ENCODE measurements around the gene TFF1.

The TFF1 gene
- long read RNA-seq, result 0 reads

DNA sequence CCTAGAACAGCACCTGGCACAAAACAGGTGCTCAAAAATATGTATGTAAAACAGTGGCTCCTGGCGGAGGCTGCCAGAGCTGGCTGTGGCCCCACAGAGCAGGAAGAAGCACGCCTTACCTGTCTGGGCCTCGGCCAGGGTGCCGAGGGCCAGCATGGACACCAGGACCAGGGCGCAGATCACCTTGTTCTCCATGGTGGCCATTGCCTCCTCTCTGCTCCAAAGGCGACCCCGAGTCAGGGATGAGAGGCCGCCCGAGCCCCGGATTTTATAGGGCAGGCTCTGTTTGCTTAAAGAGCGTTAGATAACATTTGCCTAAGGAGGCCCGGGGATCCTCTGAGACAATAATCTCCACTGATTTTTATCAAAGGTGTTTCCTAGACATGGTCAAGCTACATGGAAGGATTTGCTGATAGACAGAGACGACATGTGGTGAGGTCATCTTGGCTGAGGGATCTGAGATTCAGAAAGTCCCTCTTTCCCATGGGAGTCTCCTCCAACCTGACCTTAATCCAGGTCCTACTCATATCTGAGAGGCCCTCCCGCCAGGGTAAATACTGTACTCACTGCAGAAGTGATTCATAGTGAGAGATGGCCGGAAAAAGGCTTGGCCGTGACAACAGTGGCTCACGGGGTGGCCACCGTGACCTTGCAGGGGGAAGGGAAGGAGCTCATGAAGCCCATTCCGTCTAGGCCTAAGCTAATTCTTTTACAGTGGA is at the start of gene TFF1:
Gene TFF1, minus strand, starts transcription at position 244 of the 719 bp plus-strand sequence. Its CDS starts 40 bp downstream, at position 204.
- no peak for DNase-seq (ENCODE audit: low read depth in 1 of 2, low spot score in 1 of 2)
- Histone ChIP-seq H3K27me3 (ENCODE audit: insufficient read depth, poor library complexity, severe bottlenecking) (peaks cover 3% of the 10 kb centered on the region), H3K27ac (replicated peaks) (no peak within 1 kb of the TSS), H3K4me3 (replicated peaks; ENCODE audit: insufficient read depth, low read length) (no peak within 1 kb of the TSS)
- TF ChIP-seq GABPA (IDR thresholded peaks at IDR 0.05; ENCODE audit: low read depth), result no peak
- TF ChIP-seq, protein P1, sequence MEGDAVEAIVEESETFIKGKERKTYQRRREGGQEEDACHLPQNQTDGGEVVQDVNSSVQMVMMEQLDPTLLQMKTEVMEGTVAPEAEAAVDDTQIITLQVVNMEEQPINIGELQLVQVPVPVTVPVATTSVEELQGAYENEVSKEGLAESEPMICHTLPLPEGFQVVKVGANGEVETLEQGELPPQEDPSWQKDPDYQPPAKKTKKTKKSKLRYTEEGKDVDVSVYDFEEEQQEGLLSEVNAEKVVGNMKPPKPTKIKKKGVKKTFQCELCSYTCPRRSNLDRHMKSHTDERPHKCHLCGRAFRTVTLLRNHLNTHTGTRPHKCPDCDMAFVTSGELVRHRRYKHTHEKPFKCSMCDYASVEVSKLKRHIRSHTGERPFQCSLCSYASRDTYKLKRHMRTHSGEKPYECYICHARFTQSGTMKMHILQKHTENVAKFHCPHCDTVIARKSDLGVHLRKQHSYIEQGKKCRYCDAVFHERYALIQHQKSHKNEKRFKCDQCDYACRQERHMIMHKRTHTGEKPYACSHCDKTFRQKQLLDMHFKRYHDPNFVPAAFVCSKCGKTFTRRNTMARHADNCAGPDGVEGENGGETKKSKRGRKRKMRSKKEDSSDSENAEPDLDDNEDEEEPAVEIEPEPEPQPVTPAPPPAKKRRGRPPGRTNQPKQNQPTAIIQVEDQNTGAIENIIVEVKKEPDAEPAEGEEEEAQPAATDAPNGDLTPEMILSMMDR (IDR thresholded peaks at IDR 0.05; ENCODE audit: insufficient read depth, low read length), result no peak
- TF ChIP-seq SPI1 (IDR thresholded peaks at IDR 0.05; ENCODE audit: borderline replicate concordance, low read depth), result no peak
- no peak for TF ChIP-seq POLR2AphosphoS5 (IDR thresholded peaks at IDR 0.05; ENCODE audit: low read depth)
- TF ChIP-seq, protein P2, sequence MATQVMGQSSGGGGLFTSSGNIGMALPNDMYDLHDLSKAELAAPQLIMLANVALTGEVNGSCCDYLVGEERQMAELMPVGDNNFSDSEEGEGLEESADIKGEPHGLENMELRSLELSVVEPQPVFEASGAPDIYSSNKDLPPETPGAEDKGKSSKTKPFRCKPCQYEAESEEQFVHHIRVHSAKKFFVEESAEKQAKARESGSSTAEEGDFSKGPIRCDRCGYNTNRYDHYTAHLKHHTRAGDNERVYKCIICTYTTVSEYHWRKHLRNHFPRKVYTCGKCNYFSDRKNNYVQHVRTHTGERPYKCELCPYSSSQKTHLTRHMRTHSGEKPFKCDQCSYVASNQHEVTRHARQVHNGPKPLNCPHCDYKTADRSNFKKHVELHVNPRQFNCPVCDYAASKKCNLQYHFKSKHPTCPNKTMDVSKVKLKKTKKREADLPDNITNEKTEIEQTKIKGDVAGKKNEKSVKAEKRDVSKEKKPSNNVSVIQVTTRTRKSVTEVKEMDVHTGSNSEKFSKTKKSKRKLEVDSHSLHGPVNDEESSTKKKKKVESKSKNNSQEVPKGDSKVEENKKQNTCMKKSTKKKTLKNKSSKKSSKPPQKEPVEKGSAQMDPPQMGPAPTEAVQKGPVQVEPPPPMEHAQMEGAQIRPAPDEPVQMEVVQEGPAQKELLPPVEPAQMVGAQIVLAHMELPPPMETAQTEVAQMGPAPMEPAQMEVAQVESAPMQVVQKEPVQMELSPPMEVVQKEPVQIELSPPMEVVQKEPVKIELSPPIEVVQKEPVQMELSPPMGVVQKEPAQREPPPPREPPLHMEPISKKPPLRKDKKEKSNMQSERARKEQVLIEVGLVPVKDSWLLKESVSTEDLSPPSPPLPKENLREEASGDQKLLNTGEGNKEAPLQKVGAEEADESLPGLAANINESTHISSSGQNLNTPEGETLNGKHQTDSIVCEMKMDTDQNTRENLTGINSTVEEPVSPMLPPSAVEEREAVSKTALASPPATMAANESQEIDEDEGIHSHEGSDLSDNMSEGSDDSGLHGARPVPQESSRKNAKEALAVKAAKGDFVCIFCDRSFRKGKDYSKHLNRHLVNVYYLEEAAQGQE (IDR thresholded peaks at IDR 0.05; ENCODE audit: insufficient replicate concordance, low read depth), result no peak

DNA sequence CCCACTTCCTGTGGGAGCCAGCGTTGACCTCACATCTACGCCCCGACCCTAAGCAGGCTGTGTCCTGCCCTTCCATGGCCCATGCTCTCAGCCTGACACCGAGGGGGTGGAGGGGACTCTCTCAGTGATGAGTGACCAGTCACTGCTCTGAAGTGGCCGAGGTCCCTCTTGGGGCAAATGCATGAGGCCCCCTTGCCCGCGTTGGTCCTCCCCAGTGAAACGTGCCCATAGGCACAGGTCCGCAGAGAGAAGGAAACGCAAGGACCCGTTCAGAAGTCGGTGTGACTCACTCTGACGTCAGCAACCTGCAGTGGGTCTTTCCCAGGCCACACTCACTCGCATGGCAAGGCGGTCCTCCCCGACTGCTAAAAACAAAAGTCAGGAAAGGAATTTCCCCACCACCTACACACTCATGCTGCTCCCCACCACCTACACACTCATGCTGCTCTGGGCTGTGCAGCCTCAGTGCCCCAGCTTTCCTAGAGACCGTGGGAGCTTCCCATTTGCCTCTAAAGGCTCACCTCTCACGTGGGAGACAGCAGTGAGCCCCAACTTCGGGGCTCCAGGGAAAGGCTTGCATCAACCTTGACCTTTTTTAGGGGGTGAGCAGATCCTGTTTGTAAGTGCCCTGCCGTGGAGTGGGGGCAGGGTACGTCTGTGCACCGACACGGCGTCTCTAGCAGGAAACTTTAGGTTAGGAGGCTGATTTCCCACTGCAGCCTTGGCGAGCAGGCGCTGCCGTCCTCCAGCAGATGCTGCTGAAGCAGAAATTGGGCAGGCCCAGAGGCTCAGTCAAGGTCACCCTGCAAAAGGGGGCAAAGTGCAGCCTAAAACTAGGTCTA is 48.8 kb upstream of the TFF1 start:
- no peak overlapping the region for H3K4me3 ChIP-seq (replicated peaks; ENCODE audit: insufficient read depth, low read length)
- TF ChIP-seq, protein P2 (IDR thresholded peaks at IDR 0.05; ENCODE audit: insufficient replicate concordance, low read depth), result no peak
- TF ChIP-seq POLR2AphosphoS5 (IDR thresholded peaks at IDR 0.05; ENCODE audit: low read depth), result no peak
- no peak for TF ChIP-seq SPI1 (IDR thresholded peaks at IDR 0.05; ENCODE audit: borderline replicate concordance, low read depth)
- TF ChIP-seq, protein P1 (IDR thresholded peaks at IDR 0.05; ENCODE audit: insufficient read depth, low read length), result no peak
- no peak for TF ChIP-seq GABPA (IDR thresholded peaks at IDR 0.05; ENCODE audit: low read depth)
- DNase-seq (ENCODE audit: low read depth in 1 of 2, low spot score in 1 of 2), result no peak
- H3K27me3 ChIP-seq (ENCODE audit: insufficient read depth, poor library complexity, severe bottlenecking), result no peaks in the 10 kb centered on the region
- H3K27ac ChIP-seq (replicated peaks), result no peak overlapping the region

DNA sequence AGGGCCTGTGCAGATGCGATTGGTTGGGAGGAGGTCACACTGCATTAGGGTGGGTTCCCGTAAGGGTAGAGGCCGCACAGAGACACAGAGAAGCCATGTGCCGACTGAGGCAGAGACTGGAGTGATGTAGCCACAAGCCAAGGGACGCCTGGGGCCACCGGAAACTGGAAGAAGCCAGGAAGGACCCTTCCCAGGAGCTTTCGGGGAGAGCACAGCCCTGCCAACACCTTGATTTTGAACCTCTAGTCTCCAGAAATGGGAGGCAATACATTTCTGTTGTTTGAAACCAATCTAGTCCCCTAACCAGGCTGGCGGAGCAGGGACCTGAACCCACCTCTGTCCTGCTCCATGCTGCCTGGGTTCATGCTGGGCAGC is 48.2 kb upstream of the TFF1 start:
- no peaks in the 10 kb centered on the region for H3K27me3 ChIP-seq (ENCODE audit: insufficient read depth, poor library complexity, severe bottlenecking)
- no peak overlapping the region for H3K4me3 ChIP-seq (replicated peaks; ENCODE audit: insufficient read depth, low read length)
- DNase-seq (ENCODE audit: low read depth in 1 of 2, low spot score in 1 of 2), result no peak
- H3K27ac ChIP-seq (replicated peaks), result no peak overlapping the region
- TF ChIP-seq, protein P2 (IDR thresholded peaks at IDR 0.05; ENCODE audit: insufficient replicate concordance, low read depth), result no peak
- TF ChIP-seq, protein P1 (IDR thresholded peaks at IDR 0.05; ENCODE audit: insufficient read depth, low read length), result no peak
- TF ChIP-seq POLR2AphosphoS5 (IDR thresholded peaks at IDR 0.05; ENCODE audit: low read depth) (no peak), GABPA (IDR thresholded peaks at IDR 0.05; ENCODE audit: low read depth) (no peak), SPI1 (IDR thresholded peaks at IDR 0.05; ENCODE audit: borderline replicate concordance, low read depth) (no peak)

Measured in HL-60 (cell line).